Endometrium (tissue), 2 donors: ENCODE measurements around the gene C19orf33.
"Not testable (repeated sequence)": the region's sequence is repeated elsewhere in the genome, so short reads cannot be mapped to it uniquely, and the experiment has no call there.

ENCODE experiments used
- FAIRE-seq: peaks from 2 replicates; lab custom pipeline; 2012; peaks lifted over from hg19 to GRCh38; lab: Jason Lieb, UNC
- donor health status: control.
- donor health status: control.

Gene C19orf33

GRCh38 chr19:38303517-38304351, at the start of gene C19orf33:
C19orf33 (plus strand) TSS chr19:38304251; CDS start chr19:38304262, 11 bp downstream.
- no peak for FAIRE-seq

DNA sequence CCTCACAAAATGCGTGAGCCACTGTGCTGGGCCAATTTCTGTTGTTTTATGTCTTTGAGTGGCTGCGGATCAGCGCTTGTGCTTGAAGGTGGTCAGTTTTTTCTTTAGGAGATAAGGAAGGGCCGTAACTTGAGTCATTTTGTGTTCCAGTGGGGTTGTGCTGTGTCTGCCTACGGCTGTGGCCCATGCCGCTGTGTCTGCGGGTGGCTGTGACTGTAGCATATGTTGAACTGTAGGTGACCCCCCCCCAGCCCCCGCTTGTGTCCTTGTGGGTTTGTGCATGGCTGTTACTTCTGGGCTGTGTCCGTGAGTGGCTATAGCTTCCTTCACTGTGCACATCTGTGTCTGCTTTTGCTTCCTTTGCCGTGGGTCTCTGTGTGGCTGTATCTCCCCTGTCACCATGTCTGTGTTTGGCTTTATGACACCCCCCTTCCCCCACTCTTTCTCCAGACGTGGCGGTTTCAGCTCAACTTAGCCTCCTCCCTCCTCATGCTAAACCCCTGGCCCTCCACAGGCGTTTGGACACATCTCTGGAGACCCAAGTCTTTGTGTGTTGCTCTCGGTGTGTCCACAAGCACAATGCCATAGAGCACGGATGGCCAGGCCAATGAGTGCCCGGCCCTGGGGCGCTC, 48.6 kb upstream of the C19orf33 start:
- FAIRE-seq = no peak

DNA sequence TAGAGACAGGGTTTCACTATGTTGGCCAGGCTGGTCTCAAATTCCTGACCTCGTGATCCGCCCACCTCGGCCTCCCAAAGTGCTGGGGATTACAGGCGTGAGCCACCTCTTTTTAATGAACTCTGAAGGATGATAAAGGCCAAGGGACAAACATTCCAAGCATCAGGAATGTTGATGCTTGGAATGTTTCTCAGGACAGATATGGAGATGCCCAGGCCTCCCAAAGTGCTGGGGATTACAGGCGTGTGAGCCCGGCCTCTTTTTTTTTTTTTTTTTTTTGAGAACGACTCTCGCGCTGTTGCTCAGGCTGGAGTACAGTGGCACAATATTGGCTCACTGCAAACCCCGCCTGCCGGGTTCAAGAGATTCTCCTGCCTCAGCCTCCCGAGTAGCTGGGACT, 42.1 kb upstream of the C19orf33 start:
- FAIRE-seq = not testable (repeated sequence)

DNA sequence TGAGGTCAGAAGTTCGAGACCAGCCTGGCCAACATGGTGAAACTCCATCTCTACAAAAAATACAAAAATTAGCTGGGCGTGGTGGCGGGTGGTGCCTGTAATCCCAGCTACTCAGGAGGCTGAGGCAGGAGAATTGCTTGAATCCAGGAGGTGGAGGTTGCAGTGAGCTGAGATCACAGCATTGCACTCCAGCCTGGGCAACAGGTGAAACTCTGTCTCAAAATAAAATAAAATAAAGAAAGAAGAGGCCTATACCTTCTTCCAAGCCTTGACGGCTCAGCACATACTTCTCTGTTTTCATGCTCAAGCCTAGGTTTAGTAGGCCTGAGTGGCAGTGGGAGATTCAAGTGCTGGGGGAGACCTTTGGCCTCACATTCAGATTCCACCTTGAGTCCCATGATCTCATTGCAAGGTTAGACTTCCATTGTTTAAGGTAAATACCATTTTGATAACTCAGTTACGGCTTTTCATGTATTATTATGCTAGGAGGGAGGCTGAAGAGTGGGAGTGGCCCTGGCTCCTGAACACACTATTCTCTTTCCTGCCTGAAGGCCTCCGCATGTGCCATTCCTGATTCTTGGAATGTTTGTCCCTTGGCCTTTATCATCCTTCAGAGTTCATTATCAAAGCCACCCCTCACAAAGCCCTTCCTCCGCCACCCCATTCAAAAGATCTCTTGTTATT, 41.3 kb upstream of the C19orf33 start:
- FAIRE-seq = no peak

GRCh38 chr19:38263689-38264485, 40.2 kb upstream of the C19orf33 start:
- no peak for FAIRE-seq

GRCh38 chr19:38264486-38265212, 39.4 kb upstream of the C19orf33 start, which contains the start of gene SPINT2:
SPINT2 (plus strand) TSS chr19:38264573; CDS start chr19:38264893, 320 bp downstream.
- FAIRE-seq = no peak

DNA sequence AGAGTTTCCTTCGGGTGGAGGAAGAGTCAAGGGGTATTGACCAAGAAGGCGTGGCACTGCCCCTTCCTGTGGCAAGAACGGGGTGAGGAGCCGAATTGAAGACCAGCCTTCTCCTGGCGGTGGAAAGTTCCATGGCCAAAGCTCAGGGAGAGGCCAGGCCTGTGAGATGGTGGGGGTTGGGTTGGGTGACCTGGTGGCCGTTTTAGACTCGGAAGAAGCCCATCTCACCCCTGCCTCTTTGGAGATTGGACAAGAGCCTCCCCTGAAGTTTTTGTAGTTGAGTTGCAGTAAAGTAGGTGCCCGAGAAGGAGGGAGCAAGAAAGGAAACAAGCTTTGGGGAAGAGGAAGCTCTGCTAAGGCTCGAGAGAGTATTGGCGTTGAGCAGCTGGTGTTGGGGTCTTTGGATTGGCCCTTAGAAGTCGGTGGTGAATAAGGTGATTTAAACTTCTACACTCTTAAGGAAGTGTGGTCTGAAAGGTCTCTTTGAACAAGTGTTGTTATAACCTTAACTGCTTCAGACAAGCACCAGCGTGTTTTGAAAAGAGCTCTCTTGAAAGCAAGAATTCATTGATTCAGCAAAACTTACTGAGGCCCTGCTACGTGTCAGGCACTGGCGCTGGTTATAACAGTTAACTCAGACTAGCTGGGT, 38.7 kb upstream of the C19orf33 start:
- FAIRE-seq = no peak

- no peak for FAIRE-seq
These were observed 38.1 kb upstream of the C19orf33 start for GRCh38 chr19:38265921-38266429.

DNA sequence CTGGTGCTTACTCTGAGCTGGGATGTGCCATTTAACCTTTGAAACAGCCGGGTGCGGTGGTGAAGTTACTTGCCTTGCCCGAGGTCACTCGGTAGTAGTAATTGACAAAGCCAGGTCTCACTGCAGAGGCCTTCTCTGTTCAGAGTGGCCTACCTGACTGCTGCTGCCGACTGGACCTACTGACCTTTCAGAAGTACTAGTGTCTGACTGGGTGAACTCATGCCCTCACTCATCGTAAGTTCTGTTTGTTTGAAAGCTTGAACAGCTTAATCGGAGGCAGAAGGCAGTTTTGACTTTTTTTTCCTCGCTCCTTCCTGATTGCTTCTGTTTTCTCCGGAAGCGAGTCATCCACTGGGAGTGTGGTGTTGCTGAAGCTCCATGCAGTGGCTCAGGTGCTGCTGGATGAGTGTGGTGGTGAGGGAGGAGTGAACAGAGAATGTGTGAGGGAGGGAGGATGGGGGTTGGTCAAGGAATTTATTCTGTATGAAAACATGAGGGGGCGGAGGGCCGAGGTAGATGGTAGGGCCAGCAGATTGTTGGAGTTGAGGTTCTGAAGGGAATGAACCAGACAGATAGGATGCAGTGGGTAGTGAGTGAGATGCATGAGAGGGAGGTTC, 37.0 kb upstream of the C19orf33 start:
- FAIRE-seq = no peak

- no peak for FAIRE-seq
These were observed 36.1 kb upstream of the C19orf33 start for GRCh38 chr19:38267761-38268483.

GRCh38 chr19:38268539-38268938, 35.5 kb upstream of the C19orf33 start:
- no peak for FAIRE-seq

DNA sequence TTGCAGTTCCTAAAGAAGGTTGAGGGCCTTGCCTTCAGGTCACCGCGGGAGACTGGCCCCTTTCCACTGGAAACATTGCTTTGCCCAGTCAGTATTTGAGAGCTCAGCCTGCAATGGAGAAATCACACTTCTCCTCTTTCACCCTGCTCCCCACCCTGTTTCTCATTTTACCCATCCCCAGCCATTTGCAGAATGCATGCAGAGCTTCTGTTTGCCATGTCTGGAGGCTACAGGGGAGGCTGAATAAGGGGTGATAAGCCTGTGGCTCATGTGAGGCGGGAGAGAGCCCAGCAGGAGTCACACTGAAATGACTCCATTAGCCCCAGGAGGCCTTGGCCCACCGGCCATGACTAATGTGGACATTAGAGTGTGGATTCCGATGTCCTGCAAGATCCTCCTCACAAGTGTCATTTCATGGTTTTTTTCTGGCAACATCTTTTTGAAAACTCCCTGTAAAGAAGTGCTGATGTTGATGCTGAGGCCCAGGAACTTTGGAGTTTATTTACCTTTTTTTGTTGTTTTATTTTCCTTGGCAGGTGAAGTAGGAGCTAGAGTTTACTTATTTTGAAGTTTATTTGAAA, 33.4 kb upstream of the C19orf33 start:
- FAIRE-seq = no peak

DNA sequence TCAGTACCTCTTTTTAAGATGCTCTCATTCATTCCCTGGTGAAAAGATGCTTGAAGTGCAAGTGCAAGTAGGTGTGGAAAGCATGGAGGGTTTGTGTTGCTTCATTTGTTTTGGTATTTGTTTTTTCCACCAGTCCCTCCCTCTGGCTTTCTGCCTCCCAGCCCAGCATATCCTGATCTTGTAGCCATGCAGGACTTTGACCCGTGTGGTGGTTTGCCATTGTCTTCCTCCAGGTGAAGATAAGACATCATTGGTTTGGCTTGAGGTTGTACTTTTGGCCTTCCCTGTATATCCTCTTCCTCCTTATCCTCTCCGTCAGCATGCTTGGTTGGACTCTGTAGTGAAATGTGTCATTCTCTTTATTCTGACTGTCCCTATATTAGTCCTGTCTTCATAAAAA, 30.6 kb upstream of the C19orf33 start:
- no peak for FAIRE-seq

- FAIRE-seq = no peak
These were observed 29.3 kb upstream of the C19orf33 start for GRCh38 chr19:38274739-38275138.

DNA sequence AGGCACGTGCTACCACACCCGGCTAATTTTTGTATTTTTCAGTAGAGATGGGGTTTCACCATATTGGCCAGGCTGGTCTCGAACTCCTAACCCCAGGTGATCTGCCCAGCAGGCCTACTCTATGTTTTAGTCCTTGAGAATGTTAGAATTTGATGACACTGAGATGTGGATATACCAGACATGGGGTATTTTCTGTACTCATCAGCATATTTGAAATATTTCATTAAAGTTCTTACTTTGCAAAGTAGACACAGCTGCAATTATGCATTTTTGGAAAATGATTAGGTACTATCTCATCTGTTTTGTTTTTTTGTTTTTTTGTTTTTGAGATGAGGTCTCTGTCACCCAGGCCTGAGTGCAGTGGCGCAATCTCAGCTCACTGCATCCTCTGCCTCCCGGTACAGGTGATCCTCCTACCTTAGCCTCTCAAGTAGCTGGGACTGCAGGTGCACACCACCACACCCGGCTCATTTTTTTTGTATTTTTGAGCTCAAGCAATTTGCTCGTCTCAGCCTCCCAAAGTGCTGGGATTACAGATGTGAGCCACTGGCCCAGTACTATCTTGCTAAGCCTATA, 27.0 kb upstream of the C19orf33 start:
- FAIRE-seq = no peak

DNA sequence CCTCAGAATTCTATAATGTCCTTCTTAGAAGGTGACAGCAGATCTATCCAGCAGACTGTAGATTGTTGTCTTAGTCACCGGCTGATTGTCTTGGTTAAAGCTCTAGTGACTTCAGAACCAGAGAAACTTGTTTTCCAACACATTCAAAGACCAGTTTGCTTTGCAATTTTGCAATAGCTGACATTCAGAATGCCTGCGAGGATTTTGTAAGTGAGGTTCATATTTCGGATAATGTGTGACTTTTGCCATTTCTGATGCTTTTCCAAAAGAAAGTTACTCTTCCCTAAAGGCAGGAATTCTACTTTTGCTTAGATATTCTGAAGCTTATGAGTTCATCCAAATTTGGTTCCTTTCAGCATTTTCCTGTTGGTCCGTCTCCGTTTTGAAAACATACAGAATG, 26.5 kb upstream of the C19orf33 start:
- FAIRE-seq = no peak

GRCh38 chr19:38277969-38278680, 25.9 kb upstream of the C19orf33 start:
- no peak for FAIRE-seq

GRCh38 chr19:38278751-38279150, 25.3 kb upstream of the C19orf33 start:
- no peak for FAIRE-seq
